ENCODE data around the gene ZAR1L.
"Not testable (repeated sequence)": the region's sequence is repeated elsewhere in the genome, so short reads cannot be mapped to it uniquely, and the experiment has no call there.

The ZAR1L gene

GRCh38 chr13:32315238-32316027 is at the start of gene ZAR1L, which contains the start of gene BRCA2:
TSS of gene ZAR1L (minus strand) at chr13:32315363. CDS start at chr13:32311925, 3,438 bp downstream.
TSS of gene BRCA2 (plus strand) at chr13:32315508. CDS start at chr13:32316461, 953 bp downstream.
- Histone ChIP-seq H3F3A (ENCODE audit: control insufficient read depth, insufficient read depth) (0 out of 2 replicates have a peak, but pooled peaks cover 5% of the 10 kb centered on the region), H3K9me2 (replicated peaks; ENCODE audit: control insufficient read depth, low read length) (no peaks in the 10 kb centered on the region), H3K4me2 (ENCODE audit: low read length) (peak within 1 kb of the TSS; percentile 99), H3K9me3 (ENCODE audit: control insufficient read depth, insufficient read depth, low read length) (no peaks in the 10 kb centered on the region), H3K4me3 (ENCODE audit: low read length) (peak within 1 kb of the TSS; percentile 71), H3K27ac (ENCODE audit: low read depth, low read length) (peak within 1 kb of the TSS; percentile 88), H4K20me1 (ENCODE audit: control insufficient read depth, insufficient read depth, low read depth, low read length) (no peaks in the 10 kb centered on the region), H3K27me3 (ENCODE audit: control insufficient read depth, low read length) (no peaks in the 10 kb centered on the region), H3K4me1 (ENCODE audit: control insufficient read depth, low read length) (peaks cover 35% of the 10 kb centered on the region), H3K36me3 (ENCODE audit: control insufficient read depth, low read length) (peaks cover 45% of the 10 kb centered on the region), H3K79me2 (ENCODE audit: control insufficient read depth, low read length) (peaks cover 54% of the 10 kb centered on the region)
- TF ChIP-seq CTCF (IDR thresholded peaks at IDR 0.05; ENCODE audit: low read depth, low read length, poor library complexity, severe bottlenecking) (no peak), EZH2phosphoT487 (IDR thresholded peaks at IDR 0.05; ENCODE audit: borderline replicate concordance, low read length) (no peak)

GRCh38 chr13:32362574-32362973 is 47.4 kb upstream of the ZAR1L start:
- no peaks in the 10 kb centered on the region for H3K9me2 ChIP-seq (replicated peaks; ENCODE audit: control insufficient read depth, low read length)
- H3K9me3 ChIP-seq (ENCODE audit: control insufficient read depth, insufficient read depth, low read length): no peaks in the 10 kb centered on the region
- H3F3A ChIP-seq (ENCODE audit: control insufficient read depth, insufficient read depth): 0 out of 2 replicates have a peak, but pooled peaks cover 5% of the 10 kb centered on the region
- no peaks in the 10 kb centered on the region for H3K4me1 ChIP-seq (ENCODE audit: control insufficient read depth, low read length)
- no peaks in the 10 kb centered on the region for H3K27me3 ChIP-seq (ENCODE audit: control insufficient read depth, low read length)
- no peaks in the 10 kb centered on the region; the same call in 1 of the 2 replicates for H3K79me2 ChIP-seq (ENCODE audit: control insufficient read depth, low read length)
- TF ChIP-seq CTCF (IDR thresholded peaks at IDR 0.05; ENCODE audit: low read depth, low read length, poor library complexity, severe bottlenecking) (no peak), EZH2phosphoT487 (IDR thresholded peaks at IDR 0.05; ENCODE audit: borderline replicate concordance, low read length) (no peak)
- no peaks in the 10 kb centered on the region for H4K20me1 ChIP-seq (ENCODE audit: control insufficient read depth, insufficient read depth, low read depth, low read length)
- no peak overlapping the region for H3K4me3 ChIP-seq (ENCODE audit: low read length)
- H3K27ac ChIP-seq (ENCODE audit: low read depth, low read length): no peak overlapping the region
- no peak overlapping the region for H3K4me2 ChIP-seq (ENCODE audit: low read length)
- H3K36me3 ChIP-seq (ENCODE audit: control insufficient read depth, low read length): peaks cover 66% of the 10 kb centered on the region

- not testable (repeated sequence) for H3K27me3 ChIP-seq (ENCODE audit: control insufficient read depth, low read length); H3K27ac ChIP-seq (ENCODE audit: low read depth, low read length); H3K4me2 ChIP-seq (ENCODE audit: low read length); H3K4me3 ChIP-seq (ENCODE audit: low read length); H3F3A ChIP-seq (ENCODE audit: control insufficient read depth, insufficient read depth); H4K20me1 ChIP-seq (ENCODE audit: control insufficient read depth, insufficient read depth, low read depth, low read length); H3K79me2 ChIP-seq (ENCODE audit: control insufficient read depth, low read length); H3K9me3 ChIP-seq (ENCODE audit: control insufficient read depth, insufficient read depth, low read length); H3K9me2 ChIP-seq (replicated peaks; ENCODE audit: control insufficient read depth, low read length)
- peaks cover 58% of the 10 kb centered on the region for H3K36me3 ChIP-seq (ENCODE audit: control insufficient read depth, low read length)
- peaks cover 10% of the 10 kb centered on the region for H3K4me1 ChIP-seq (ENCODE audit: control insufficient read depth, low read length)
Observed at GRCh38 chr13:32355935-32356334, 40.8 kb upstream of the ZAR1L start.

GRCh38 chr13:32354040-32354439 is 38.9 kb upstream of the ZAR1L start:
- H3F3A ChIP-seq (ENCODE audit: control insufficient read depth, insufficient read depth): no peaks in the 10 kb centered on the region
- no peaks in the 10 kb centered on the region for H3K9me2 ChIP-seq (replicated peaks; ENCODE audit: control insufficient read depth, low read length)
- no peaks in the 10 kb centered on the region for H4K20me1 ChIP-seq (ENCODE audit: control insufficient read depth, insufficient read depth, low read depth, low read length)
- no peak overlapping the region for H3K27ac ChIP-seq (ENCODE audit: low read depth, low read length)
- no peaks in the 10 kb centered on the region for H3K79me2 ChIP-seq (ENCODE audit: control insufficient read depth, low read length)
- no peak overlapping the region for H3K4me3 ChIP-seq (ENCODE audit: low read length)
- no peak for TF ChIP-seq EZH2phosphoT487 (IDR thresholded peaks at IDR 0.05; ENCODE audit: borderline replicate concordance, low read length)
- no peak for TF ChIP-seq CTCF (IDR thresholded peaks at IDR 0.05; ENCODE audit: low read depth, low read length, poor library complexity, severe bottlenecking)
- no peaks in the 10 kb centered on the region for H3K27me3 ChIP-seq (ENCODE audit: control insufficient read depth, low read length)
- peaks cover 63% of the 10 kb centered on the region for H3K36me3 ChIP-seq (ENCODE audit: control insufficient read depth, low read length)
- no peaks in the 10 kb centered on the region for H3K9me3 ChIP-seq (ENCODE audit: control insufficient read depth, insufficient read depth, low read length)
- no peak overlapping the region for H3K4me2 ChIP-seq (ENCODE audit: low read length)
- peaks cover 10% of the 10 kb centered on the region for H3K4me1 ChIP-seq (ENCODE audit: control insufficient read depth, low read length)

GRCh38 chr13:32350839-32351441 is 35.8 kb upstream of the ZAR1L start:
- peaks cover 74% of the 10 kb centered on the region for H3K36me3 ChIP-seq (ENCODE audit: control insufficient read depth, low read length)
- not testable (repeated sequence) for H3K79me2 ChIP-seq (ENCODE audit: control insufficient read depth, low read length); H4K20me1 ChIP-seq (ENCODE audit: control insufficient read depth, insufficient read depth, low read depth, low read length); H3K27ac ChIP-seq (ENCODE audit: low read depth, low read length); H3K4me3 ChIP-seq (ENCODE audit: low read length); H3K9me3 ChIP-seq (ENCODE audit: control insufficient read depth, insufficient read depth, low read length); H3K27me3 ChIP-seq (ENCODE audit: control insufficient read depth, low read length); H3K9me2 ChIP-seq (replicated peaks; ENCODE audit: control insufficient read depth, low read length); H3K4me2 ChIP-seq (ENCODE audit: low read length); H3F3A ChIP-seq (ENCODE audit: control insufficient read depth, insufficient read depth)
- peaks cover 10% of the 10 kb centered on the region for H3K4me1 ChIP-seq (ENCODE audit: control insufficient read depth, low read length)
